ENCODE data around the gene DCST2. TPM values are rescaled to one million over a fixed set of nuclear protein-coding genes. Genes with fewer than 3 reads are reported as not detected.

Gene DCST2
- total and polyA plus RNA-seq, 9 of the 15 experiments (the other 6 are each of a cell fraction or from before 2014, with no cell fraction given) = 0.09 to 0.49 (median 0.11) TPM; not detected in 3

DNA sequence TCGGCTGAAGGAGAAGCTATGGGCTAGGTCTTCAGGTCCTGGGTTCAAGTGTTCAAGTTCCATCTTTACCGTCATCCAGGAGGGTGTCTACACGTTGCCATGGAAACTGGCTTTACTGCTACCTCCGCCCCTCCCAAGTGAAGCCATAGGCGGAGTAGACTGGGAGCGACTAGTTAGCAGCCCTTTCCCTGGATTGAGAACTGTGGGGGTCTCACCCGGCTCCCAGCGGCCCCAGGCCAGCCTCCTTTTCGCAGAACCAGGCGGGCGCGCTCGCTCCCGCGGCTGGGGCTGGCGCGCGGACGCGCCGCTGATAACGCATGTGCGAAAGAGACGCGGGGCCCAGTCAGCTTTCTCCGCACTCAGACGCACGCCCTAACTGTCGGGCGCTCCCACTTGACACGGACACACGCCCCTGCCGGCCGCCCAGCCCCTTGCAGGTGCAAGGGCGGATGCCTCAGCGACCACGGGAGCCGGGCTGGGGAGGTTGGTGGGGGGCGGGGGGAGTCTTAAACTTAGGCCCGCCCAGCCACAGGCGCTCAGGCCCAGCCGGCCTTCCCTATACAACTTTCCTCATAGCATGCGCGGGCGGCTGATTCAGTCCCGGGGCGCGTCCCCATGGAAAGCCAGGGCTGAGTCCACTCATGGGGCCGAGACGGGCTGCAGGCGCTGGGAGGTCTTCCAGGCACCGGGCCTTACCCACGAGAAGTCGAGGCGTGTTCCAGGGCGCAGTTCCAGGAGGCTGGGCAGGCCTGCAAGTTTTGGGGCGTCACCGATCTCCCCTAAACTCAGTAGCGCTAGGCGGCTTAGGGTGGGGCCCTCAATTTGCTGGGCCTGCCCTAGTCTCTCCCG is 37.4 kb upstream of the DCST2 start:
- peak overlapping the region; percentile 44 for H3K27ac ChIP-seq (ENCODE audit: extremely low read depth, low read depth, low read length)
- H3K4me3 ChIP-seq = peak overlapping the region; percentile 29
- 4% methylated on average over 51 of the region's 61 CpGs for WGBS (ENCODE audit: insufficient coverage, low coverage, missing lambda C conversion rate)
- ATAC-seq (peak; percentile 98), DNase-seq (ENCODE audit: extremely low read depth in 1 of 4, low spot score in 3 of 4) (peak; percentile 86 to 94 (median 87)), FAIRE-seq (peak; percentile 88)
- H2AFZ ChIP-seq (ENCODE audit: low read depth, low read length) = peak overlapping the region; percentile 87
- no peaks in the 10 kb centered on the region for H3K9me1 ChIP-seq (ENCODE audit: control insufficient read depth, insufficient read depth, low read length)
- H3K9me3 ChIP-seq (replicated peaks; ENCODE audit: control insufficient read depth, insufficient read depth, low read depth, low read length) = no peaks in the 10 kb centered on the region
- H3K36me3 ChIP-seq (ENCODE audit: control insufficient read depth, insufficient read depth, low read length) = peaks cover 15% of the 10 kb centered on the region; the same call in 1 of the 3 replicates
- peak overlapping the region; percentile 48 to 77 for H3K9ac ChIP-seq (ENCODE audit: insufficient read depth in 1 of 2, low read depth in 2 of 2, low read length in 2 of 2)
- ChIA-PET CTCF (ENCODE audit: low intra/inter-chr PET ratio) (interaction anchor here (0.6 kb wide), 1 partner anchor 505 kb away, joined by 3 read pairs; no protein-coding TSS in a partner anchor), POLR2A (interaction anchor here (0.7 kb wide), 2 partner anchors 20 to 50 kb away, joined by 3 read pairs; no protein-coding TSS in a partner anchor)
- H3K27me3 ChIP-seq (ENCODE audit: control insufficient read depth in 2 of 2, insufficient read depth in 2 of 2, low read length in 2 of 2) = no peaks in the 10 kb centered on the region
- peaks cover 26 to 47% of the 10 kb centered on the region in 2 experiments for H3K4me1 ChIP-seq (replicated peaks in 1 of 2; ENCODE audit: control insufficient read depth in 2 of 2, insufficient read depth in 2 of 2, low read length in 2 of 2)
- no peaks in the 10 kb centered on the region for H3K79me2 ChIP-seq (ENCODE audit: control insufficient read depth, insufficient read depth, low read length)
- no peaks in the 10 kb centered on the region for H4K20me1 ChIP-seq (replicated peaks; ENCODE audit: control insufficient read depth, insufficient read depth, low read length)
- in situ Hi-C loops (cut with MboI) (no loop called here), intact Hi-C loops (cut with micrococcal nuclease) (loop anchor here (1.0 to 2.0 kb wide), 2 partner anchors 8 to 14 kb away; partner anchors contain the start of gene EFNA4)
- H3K4me2 ChIP-seq (ENCODE audit: insufficient read depth, low read length) = peak overlapping the region; percentile 76
- BruUV-seq (replicated peaks) = no TSS peak
- TF ChIP-seq, protein P1, sequence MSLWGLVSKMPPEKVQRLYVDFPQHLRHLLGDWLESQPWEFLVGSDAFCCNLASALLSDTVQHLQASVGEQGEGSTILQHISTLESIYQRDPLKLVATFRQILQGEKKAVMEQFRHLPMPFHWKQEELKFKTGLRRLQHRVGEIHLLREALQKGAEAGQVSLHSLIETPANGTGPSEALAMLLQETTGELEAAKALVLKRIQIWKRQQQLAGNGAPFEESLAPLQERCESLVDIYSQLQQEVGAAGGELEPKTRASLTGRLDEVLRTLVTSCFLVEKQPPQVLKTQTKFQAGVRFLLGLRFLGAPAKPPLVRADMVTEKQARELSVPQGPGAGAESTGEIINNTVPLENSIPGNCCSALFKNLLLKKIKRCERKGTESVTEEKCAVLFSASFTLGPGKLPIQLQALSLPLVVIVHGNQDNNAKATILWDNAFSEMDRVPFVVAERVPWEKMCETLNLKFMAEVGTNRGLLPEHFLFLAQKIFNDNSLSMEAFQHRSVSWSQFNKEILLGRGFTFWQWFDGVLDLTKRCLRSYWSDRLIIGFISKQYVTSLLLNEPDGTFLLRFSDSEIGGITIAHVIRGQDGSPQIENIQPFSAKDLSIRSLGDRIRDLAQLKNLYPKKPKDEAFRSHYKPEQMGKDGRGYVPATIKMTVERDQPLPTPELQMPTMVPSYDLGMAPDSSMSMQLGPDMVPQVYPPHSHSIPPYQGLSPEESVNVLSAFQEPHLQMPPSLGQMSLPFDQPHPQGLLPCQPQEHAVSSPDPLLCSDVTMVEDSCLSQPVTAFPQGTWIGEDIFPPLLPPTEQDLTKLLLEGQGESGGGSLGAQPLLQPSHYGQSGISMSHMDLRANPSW (CRISPR knock-in tag; IDR thresholded peaks at IDR 0.05) = no peak
- no peak for TF ChIP-seq MTA3 (IDR thresholded peaks at IDR 0.05; ENCODE audit: borderline replicate concordance)
- TF ChIP-seq, protein P2, sequence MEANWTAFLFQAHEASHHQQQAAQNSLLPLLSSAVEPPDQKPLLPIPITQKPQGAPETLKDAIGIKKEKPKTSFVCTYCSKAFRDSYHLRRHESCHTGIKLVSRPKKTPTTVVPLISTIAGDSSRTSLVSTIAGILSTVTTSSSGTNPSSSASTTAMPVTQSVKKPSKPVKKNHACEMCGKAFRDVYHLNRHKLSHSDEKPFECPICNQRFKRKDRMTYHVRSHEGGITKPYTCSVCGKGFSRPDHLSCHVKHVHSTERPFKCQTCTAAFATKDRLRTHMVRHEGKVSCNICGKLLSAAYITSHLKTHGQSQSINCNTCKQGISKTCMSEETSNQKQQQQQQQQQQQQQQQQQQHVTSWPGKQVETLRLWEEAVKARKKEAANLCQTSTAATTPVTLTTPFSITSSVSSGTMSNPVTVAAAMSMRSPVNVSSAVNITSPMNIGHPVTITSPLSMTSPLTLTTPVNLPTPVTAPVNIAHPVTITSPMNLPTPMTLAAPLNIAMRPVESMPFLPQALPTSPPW (CRISPR knock-in tag; IDR thresholded peaks at IDR 0.05) = peak; percentile 72
- peak; percentile 9 for TF ChIP-seq KDM5B (IDR thresholded peaks at IDR 0.05; ENCODE audit: insufficient replicate concordance, low read depth, low read length)
- no peak for TF ChIP-seq PML (IDR thresholded peaks at IDR 0.05; ENCODE audit: low read length)
- TF ChIP-seq, protein P3, sequence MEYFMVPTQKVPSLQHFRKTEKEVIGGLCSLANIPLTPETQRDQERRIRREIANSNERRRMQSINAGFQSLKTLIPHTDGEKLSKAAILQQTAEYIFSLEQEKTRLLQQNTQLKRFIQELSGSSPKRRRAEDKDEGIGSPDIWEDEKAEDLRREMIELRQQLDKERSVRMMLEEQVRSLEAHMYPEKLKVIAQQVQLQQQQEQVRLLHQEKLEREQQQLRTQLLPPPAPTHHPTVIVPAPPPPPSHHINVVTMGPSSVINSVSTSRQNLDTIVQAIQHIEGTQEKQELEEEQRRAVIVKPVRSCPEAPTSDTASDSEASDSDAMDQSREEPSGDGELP (CRISPR knock-in tag; IDR thresholded peaks at IDR 0.05; ENCODE audit: borderline replicate concordance) = peak; percentile 85
- peak; percentile 34; the same call in 1 of the 2 replicates for TF ChIP-seq SP1 (CRISPR knock-in tag; IDR thresholded peaks at IDR 0.05)
- peak in 1 of 2 experiments; percentile 70; a peak in 1 of 4 replicates for TF ChIP-seq CSDE1 (IDR thresholded peaks at IDR 0.05)
- TF ChIP-seq MEIS2 (IDR thresholded peaks at IDR 0.05; ENCODE audit: partially characterized antibody) = peak; percentile 39
- TF ChIP-seq SMAD4 (CRISPR knock-in tag; conservative IDR thresholded peaks at IDR 0.05) = peak; percentile 78; the same call in 1 of the 2 replicates
- peak; percentile 87 for TF ChIP-seq BHLHE40 (IDR thresholded peaks at IDR 0.05; ENCODE audit: low read length)
- TF ChIP-seq FOSL1 (tag; conservative IDR thresholded peaks at IDR 0.05) = 0 out of 2 replicates have a peak, but pooled peaks have one; percentile 21
- no peak for TF ChIP-seq STAG1 (CRISPR knock-in tag; IDR thresholded peaks at IDR 0.05; ENCODE audit: borderline replicate concordance)
- no peak for TF ChIP-seq DDX20 (tag; IDR thresholded peaks at IDR 0.05; ENCODE audit: low read depth)
- peak; percentile 33; the same call in 1 of the 2 replicates for TF ChIP-seq ZNF175 (CRISPR knock-in tag; IDR thresholded peaks at IDR 0.05; ENCODE audit: low read depth)
- no peak for TF ChIP-seq TCF7L2 (IDR thresholded peaks at IDR 0.05; ENCODE audit: low read depth, low read length)

Measured in K562 (cell line).